ENCODE measurements around the gene ZNF844. TPM values are rescaled to one million over a fixed set of nuclear protein-coding genes. Genes with fewer than 3 reads are reported as not detected.
"Not testable (repeated sequence)": the region's sequence is repeated elsewhere in the genome, so short reads cannot be mapped to it uniquely, and the experiment has no call there.

The ZNF844 gene
- total and polyA plus RNA-seq, 3 experiments from 2014 or later: 3.6 to 5.7 (median 5.4) TPM

- ChIA-PET CTCF (no interaction called here), POLR2A (no interaction called here)
- H3K27ac ChIP-seq (ENCODE audit: low read depth, low read length): no peak overlapping the region
- no peaks in the 10 kb centered on the region for H3K36me3 ChIP-seq (ENCODE audit: insufficient read depth, low read length)
- H3K9me3 ChIP-seq (ENCODE audit: low read length): no peaks in the 10 kb centered on the region
- peaks cover 4 to 11% (median 8%) of the 10 kb centered on the region in 5 donors for H3K9me3 Mint-ChIP-seq
- peaks cover 0 to 13% (median 3%) of the 10 kb centered on the region in 3 donors for H3K36me3 Mint-ChIP-seq
- no peaks in the 10 kb centered on the region for H3K4me1 ChIP-seq (ENCODE audit: insufficient read depth, low read length)
- H3K4me3 Mint-ChIP-seq: peak overlapping the region in 1 of 7 donors; percentile 44
- no peak for DNase-seq
- peaks cover 24 to 33% of the 10 kb centered on the region in 2 donors for H3K27me3 Mint-ChIP-seq
- H3K4me1 Mint-ChIP-seq: peaks cover 8 to 14% (median 10%) of the 10 kb centered on the region in 3 donors
- no peak overlapping the region for H3K27ac Mint-ChIP-seq
- no peak overlapping the region for H3K4me3 ChIP-seq (ENCODE audit: low read length)
- H3K27me3 ChIP-seq (ENCODE audit: insufficient read depth, low read length, poor library complexity, severe bottlenecking): no peaks in the 10 kb centered on the region
These were observed 30.7 kb downstream of the ZNF844 start for GRCh38 chr19:12095111-12095790.

- H3K4me1 Mint-ChIP-seq: peaks cover 2 to 4% (median 3%) of the 10 kb centered on the region in 3 donors
- Histone ChIP-seq H3K36me3 (ENCODE audit: insufficient read depth, low read length) (no peaks in the 10 kb centered on the region), H3K4me3 (ENCODE audit: low read length) (no peak overlapping the region), H3K27me3 (ENCODE audit: insufficient read depth, low read length, poor library complexity, severe bottlenecking) (no peaks in the 10 kb centered on the region), H3K9me3 (ENCODE audit: low read length) (no peaks in the 10 kb centered on the region), H3K4me1 (ENCODE audit: insufficient read depth, low read length) (no peaks in the 10 kb centered on the region), H3K27ac (ENCODE audit: low read depth, low read length) (no peak overlapping the region)
- ChIA-PET POLR2A (no interaction called here), CTCF (no interaction called here)
- no peak for DNase-seq
- peaks cover 15 to 21% of the 10 kb centered on the region in 2 donors for H3K27me3 Mint-ChIP-seq
- H3K27ac Mint-ChIP-seq: no peak overlapping the region
- peaks cover 4 to 11% (median 8%) of the 10 kb centered on the region in 5 donors for H3K9me3 Mint-ChIP-seq
- no peak overlapping the region for H3K4me3 Mint-ChIP-seq
- H3K36me3 Mint-ChIP-seq: peaks cover 0 to 4% (median 3%) of the 10 kb centered on the region in 3 donors
These were observed 33.5 kb downstream of the ZNF844 start for GRCh38 chr19:12098040-12098439.

GRCh38 chr19:12103909-12104308 is 39.4 kb downstream of the ZNF844 start:
- H3K27ac ChIP-seq (ENCODE audit: low read depth, low read length); H3K36me3 ChIP-seq (ENCODE audit: insufficient read depth, low read length); H3K27me3 ChIP-seq (ENCODE audit: insufficient read depth, low read length, poor library complexity, severe bottlenecking); H3K27me3 Mint-ChIP-seq; H3K4me3 Mint-ChIP-seq; H3K9me3 ChIP-seq (ENCODE audit: low read length); H3K36me3 Mint-ChIP-seq; POLR2A ChIA-PET; CTCF ChIA-PET; H3K27ac Mint-ChIP-seq; H3K9me3 Mint-ChIP-seq; H3K4me3 ChIP-seq (ENCODE audit: low read length); H3K4me1 ChIP-seq (ENCODE audit: insufficient read depth, low read length); DNase-seq; H3K4me1 Mint-ChIP-seq: not testable (repeated sequence)

- POLR2A ChIA-PET: no interaction called here
- DNase-seq: no peak
- no peak overlapping the region for H3K4me3 Mint-ChIP-seq
- no peak overlapping the region for H3K4me3 ChIP-seq (ENCODE audit: low read length)
- H3K27ac Mint-ChIP-seq: no peak overlapping the region
- H3K4me1 ChIP-seq (ENCODE audit: insufficient read depth, low read length): no peaks in the 10 kb centered on the region
- peaks cover 0 to 21% (median 4%) of the 10 kb centered on the region in 5 donors for H3K9me3 Mint-ChIP-seq
- H3K4me1 Mint-ChIP-seq: no peaks in the 10 kb centered on the region
- no peaks in the 10 kb centered on the region for H3K9me3 ChIP-seq (ENCODE audit: low read length)
- no peak overlapping the region for H3K27ac ChIP-seq (ENCODE audit: low read depth, low read length)
- CTCF ChIA-PET: no interaction called here
- H3K36me3 Mint-ChIP-seq: no peaks in the 10 kb centered on the region
- H3K27me3 Mint-ChIP-seq: peaks cover 0 to 2% of the 10 kb centered on the region in 2 donors
- H3K36me3 ChIP-seq (ENCODE audit: insufficient read depth, low read length): no peaks in the 10 kb centered on the region
- H3K27me3 ChIP-seq (ENCODE audit: insufficient read depth, low read length, poor library complexity, severe bottlenecking): no peaks in the 10 kb centered on the region
These were observed 46.6 kb downstream of the ZNF844 start for GRCh38 chr19:12111176-12111575.

- Histone ChIP-seq H3K27me3 (ENCODE audit: insufficient read depth, low read length, poor library complexity, severe bottlenecking) (no peaks in the 10 kb centered on the region), H3K27ac (ENCODE audit: low read depth, low read length) (no peak overlapping the region), H3K36me3 (ENCODE audit: insufficient read depth, low read length) (no peaks in the 10 kb centered on the region), H3K4me3 (ENCODE audit: low read length) (no peak overlapping the region), H3K4me1 (ENCODE audit: insufficient read depth, low read length) (no peaks in the 10 kb centered on the region), H3K9me3 (ENCODE audit: low read length) (no peaks in the 10 kb centered on the region)
- Mint-ChIP-seq H3K4me3 (no peak overlapping the region), H3K36me3 (no peaks in the 10 kb centered on the region), H3K9me3 (peaks cover 0 to 20% (median 4%) of the 10 kb centered on the region in 5 donors), H3K27me3 (peaks cover 0 to 2% of the 10 kb centered on the region in 2 donors), H3K4me1 (no peaks in the 10 kb centered on the region), H3K27ac (no peak overlapping the region)
- CTCF ChIA-PET: no interaction called here
- POLR2A ChIA-PET: no interaction called here
- DNase-seq: no peak
These were observed 47.6 kb downstream of the ZNF844 start for GRCh38 chr19:12111943-12112637.

GRCh38 chr19:12112701-12113100 is 48.2 kb downstream of the ZNF844 start:
- Mint-ChIP-seq H3K27me3 (peaks cover 0 to 2% of the 10 kb centered on the region in 2 donors), H3K36me3 (no peaks in the 10 kb centered on the region), H3K4me1 (no peaks in the 10 kb centered on the region), H3K27ac (no peak overlapping the region), H3K4me3 (no peak overlapping the region), H3K9me3 (peaks cover 0 to 20% (median 4%) of the 10 kb centered on the region in 5 donors)
- no peak for DNase-seq
- no peak overlapping the region for H3K4me3 ChIP-seq (ENCODE audit: low read length)
- ChIA-PET CTCF (no interaction called here), POLR2A (no interaction called here)
- no peak overlapping the region for H3K27ac ChIP-seq (ENCODE audit: low read depth, low read length)
- H3K9me3 ChIP-seq (ENCODE audit: low read length): no peaks in the 10 kb centered on the region
- H3K4me1 ChIP-seq (ENCODE audit: insufficient read depth, low read length): no peaks in the 10 kb centered on the region
- no peaks in the 10 kb centered on the region for H3K27me3 ChIP-seq (ENCODE audit: insufficient read depth, low read length, poor library complexity, severe bottlenecking)
- H3K36me3 ChIP-seq (ENCODE audit: insufficient read depth, low read length): no peaks in the 10 kb centered on the region

GRCh38 chr19:12113121-12113520 is 48.6 kb downstream of the ZNF844 start:
- Histone ChIP-seq H3K4me3 (ENCODE audit: low read length) (no peak overlapping the region), H3K36me3 (ENCODE audit: insufficient read depth, low read length) (no peaks in the 10 kb centered on the region), H3K4me1 (ENCODE audit: insufficient read depth, low read length) (no peaks in the 10 kb centered on the region), H3K9me3 (ENCODE audit: low read length) (no peaks in the 10 kb centered on the region), H3K27me3 (ENCODE audit: insufficient read depth, low read length, poor library complexity, severe bottlenecking) (no peaks in the 10 kb centered on the region), H3K27ac (ENCODE audit: low read depth, low read length) (no peak overlapping the region)
- Mint-ChIP-seq H3K4me1 (no peaks in the 10 kb centered on the region), H3K4me3 (no peak overlapping the region), H3K27me3 (peaks cover 0 to 2% of the 10 kb centered on the region in 2 donors), H3K27ac (no peak overlapping the region), H3K36me3 (no peaks in the 10 kb centered on the region), H3K9me3 (peaks cover 0 to 20% (median 4%) of the 10 kb centered on the region in 5 donors)
- CTCF ChIA-PET: no interaction called here
- POLR2A ChIA-PET: no interaction called here
- no peak for DNase-seq

- DNase-seq: no peak
- no peak overlapping the region for H3K4me3 ChIP-seq (ENCODE audit: low read length)
- Mint-ChIP-seq H3K4me3 (no peak overlapping the region), H3K4me1 (no peaks in the 10 kb centered on the region), H3K27ac (no peak overlapping the region), H3K36me3 (no peaks in the 10 kb centered on the region), H3K9me3 (peaks cover 0 to 11% (median under 1%) of the 10 kb centered on the region in 5 donors), H3K27me3 (no peaks in the 10 kb centered on the region)
- H3K4me1 ChIP-seq (ENCODE audit: insufficient read depth, low read length): no peaks in the 10 kb centered on the region
- no peaks in the 10 kb centered on the region for H3K9me3 ChIP-seq (ENCODE audit: low read length)
- ChIA-PET CTCF (interaction anchor here (0.8 kb wide), 1 partner anchor 32 kb away, joined by 3 read pairs; no protein-coding TSS in a partner anchor), POLR2A (no interaction called here)
- no peaks in the 10 kb centered on the region for H3K27me3 ChIP-seq (ENCODE audit: insufficient read depth, low read length, poor library complexity, severe bottlenecking)
- H3K36me3 ChIP-seq (ENCODE audit: insufficient read depth, low read length): no peaks in the 10 kb centered on the region
- no peak overlapping the region for H3K27ac ChIP-seq (ENCODE audit: low read depth, low read length)
These were observed 52.9 kb downstream of the ZNF844 start for GRCh38 chr19:12117201-12117970.

All from CD8-positive, alpha-beta memory T cell (primary cell).